DMS53 (cell line): ENCODE data around the gene GNGT1.
"Not testable (repeated sequence)": the region's sequence is repeated elsewhere in the genome, so short reads cannot be mapped to it uniquely, and the experiment has no call there.

Source experiments
- DNase-seq: peaks from one replicate; lab custom pipeline; 2025; lab: John Stamatoyannopoulos, UW

Gene GNGT1

DNA sequence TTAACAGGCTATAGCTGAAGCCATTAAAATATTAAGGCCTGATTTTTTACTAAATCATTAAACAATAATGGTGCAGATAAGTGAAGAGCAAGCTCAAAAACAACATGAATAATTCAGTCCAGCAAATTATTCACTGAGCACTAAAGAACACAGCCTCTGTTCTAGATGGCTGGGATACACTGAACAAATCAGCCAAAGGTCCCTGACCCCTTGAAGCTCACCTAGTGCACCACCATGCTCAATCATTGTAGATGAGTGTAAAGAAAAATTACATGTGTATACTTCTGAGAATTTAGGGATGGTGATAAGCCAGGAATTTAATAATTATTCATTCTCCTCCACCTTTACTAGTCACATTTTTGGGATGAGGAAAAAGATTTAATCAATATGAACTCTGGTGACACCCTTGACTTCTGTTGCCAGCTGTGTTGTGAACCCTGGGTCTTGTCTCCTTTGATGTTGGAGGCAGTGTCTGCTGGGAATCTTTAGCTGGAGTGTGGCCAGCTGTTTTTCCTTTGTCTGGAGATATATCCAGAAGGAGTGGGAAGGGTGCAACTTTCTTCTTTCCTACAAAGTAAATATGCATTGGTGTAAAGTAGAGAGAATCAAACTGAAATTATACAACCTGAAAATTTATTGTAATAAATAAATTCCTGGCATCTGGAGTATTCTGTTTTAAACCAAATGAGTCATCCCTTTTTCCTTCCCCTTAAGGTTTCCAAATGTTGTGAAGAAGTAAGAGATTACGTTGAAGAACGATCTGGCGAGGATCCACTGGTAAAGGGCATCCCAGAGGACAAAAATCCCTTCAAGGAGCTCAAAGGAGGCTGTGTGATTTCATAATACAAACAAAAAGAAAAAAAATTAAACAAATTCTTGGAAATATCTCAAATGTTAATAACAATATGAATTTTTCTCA lies 4.0 kb downstream of the GNGT1 start:
- no peak for DNase-seq

DNA sequence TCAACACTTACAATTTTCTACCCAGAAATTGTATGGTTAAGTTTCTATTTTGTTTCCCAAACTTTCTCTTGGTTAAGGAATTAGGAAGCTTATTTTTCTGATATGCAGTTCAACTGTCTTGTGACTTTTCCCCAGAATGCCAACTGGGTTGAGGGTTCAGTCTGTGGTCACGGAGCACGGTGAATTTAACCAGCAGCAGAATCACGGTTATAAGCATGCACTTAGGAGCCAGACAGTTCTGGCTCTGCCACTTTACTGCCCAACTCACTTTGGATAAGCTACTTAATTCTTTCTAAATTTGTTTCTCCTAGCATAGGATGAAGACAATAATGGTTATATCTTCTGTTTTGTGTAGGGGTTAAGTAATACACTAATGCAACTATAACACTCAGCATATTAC lies 4.9 kb downstream of the GNGT1 start:
- DNase-seq = not testable (repeated sequence)

DNA sequence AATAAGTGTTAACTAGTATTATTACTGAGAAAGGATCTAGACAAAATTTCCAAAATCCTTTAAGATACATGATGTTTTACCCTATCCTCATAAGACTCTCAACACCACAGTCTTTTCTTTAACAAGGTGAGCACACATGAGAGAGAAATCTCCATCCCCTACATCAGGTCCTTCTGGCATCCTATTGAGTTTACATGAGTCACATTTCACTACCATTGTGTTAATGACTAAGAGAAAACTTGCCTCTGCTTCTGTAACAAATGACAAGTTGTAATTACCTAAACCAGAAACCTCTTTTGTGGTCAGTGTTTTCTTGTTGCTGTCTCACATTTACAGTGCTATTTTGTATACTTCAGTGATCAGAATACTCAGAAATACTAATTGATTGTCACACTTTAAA lies 5.3 kb downstream of the GNGT1 start:
- DNase-seq = peak; percentile 51

DNA sequence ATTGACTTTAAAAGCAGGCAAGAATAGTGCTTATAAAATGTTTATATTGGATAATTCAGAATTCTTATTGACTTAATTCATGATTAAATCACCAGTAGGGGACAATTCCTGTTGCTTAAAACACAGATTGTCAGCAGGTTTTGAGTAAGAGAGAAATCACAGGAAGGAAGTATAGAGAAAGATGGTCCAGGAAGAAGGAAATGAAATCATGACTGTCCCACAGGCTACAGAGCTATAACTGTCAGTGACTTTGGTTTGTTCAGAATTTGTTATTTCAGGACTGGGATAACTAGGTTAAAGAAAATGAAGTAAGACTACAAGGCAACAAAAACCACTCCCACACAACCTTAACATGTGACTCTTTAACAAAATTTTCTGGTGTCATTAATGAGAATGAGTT lies 6.8 kb downstream of the GNGT1 start:
- DNase-seq = peak; percentile 19

GRCh38 chr7:93914581-93915066 lies 8.3 kb downstream of the GNGT1 start:
- DNase-seq = no peak

GRCh38 chr7:93915206-93915842 lies 9.0 kb downstream of the GNGT1 start:
- DNase-seq = not testable (repeated sequence)

DNA sequence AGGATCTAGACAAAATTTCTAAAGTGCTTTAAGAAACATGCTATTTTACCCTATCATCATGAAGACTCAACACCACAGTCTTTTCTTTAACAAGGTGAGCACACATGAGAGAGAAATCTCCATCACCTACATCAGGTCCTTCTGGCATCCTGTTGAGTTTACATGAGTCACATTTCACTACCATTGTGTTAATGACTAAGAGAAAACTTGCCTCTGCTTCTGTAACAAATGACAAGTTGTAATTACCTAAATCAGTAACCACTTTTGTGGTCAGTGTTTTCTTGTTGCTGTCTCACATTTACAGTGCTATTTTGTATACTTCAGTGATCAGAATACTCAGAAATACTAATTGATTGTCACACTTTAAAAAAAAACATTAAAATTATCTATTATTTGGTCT lies 9.5 kb downstream of the GNGT1 start:
- peak; percentile 48 for DNase-seq

- DNase-seq = peak; percentile 64
Observed at GRCh38 chr7:93916315-93916714, 9.9 kb downstream of the GNGT1 start.

- DNase-seq = no peak
Observed at GRCh38 chr7:93920496-93921182, 14.3 kb downstream of the GNGT1 start.

DNA sequence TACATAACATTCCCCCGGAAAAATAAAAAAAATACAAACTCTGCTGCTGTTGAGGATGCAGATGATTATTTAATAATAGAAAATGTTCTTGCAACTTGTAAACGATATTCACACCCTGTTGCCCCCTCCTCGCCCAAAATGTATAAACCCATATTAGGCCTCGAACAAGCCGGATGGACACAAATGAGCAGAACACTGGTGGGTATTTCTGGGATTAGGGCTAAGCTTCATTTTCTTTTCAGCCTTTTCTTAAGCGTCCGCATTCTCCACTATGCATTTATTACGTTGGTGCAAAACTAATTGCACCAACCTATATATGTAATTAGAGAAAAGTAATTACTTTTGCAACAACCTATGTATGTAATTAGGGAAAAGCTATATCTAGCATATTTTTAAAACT lies 14.8 kb downstream of the GNGT1 start:
- no peak for DNase-seq

GRCh38 chr7:93921607-93922566 lies 15.5 kb downstream of the GNGT1 start, which contains the start of gene GNG11:
Gene GNG11, plus strand, starts transcription at chr7:93921735. Its CDS starts 403 bp downstream, at chr7:93922138.
- peak; percentile 78 for DNase-seq

DNA sequence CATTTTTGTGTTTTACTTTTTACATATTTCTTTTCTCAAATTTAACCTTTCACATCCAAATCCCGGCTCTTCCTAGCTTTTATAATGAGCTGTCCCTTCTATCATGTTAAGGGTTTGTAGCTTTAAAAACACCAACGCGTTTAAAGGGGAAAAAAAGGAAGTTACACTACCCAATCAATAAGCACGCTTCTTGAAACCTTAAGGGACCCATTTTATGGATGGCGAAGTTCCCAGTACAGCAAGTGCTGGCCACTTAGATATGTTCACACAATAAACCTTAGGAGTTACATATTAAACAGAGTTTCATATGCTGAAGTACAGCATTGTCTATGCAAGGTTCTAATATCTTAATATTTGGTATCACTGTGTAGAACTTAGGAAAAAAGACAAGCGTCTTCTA lies 16.9 kb downstream of the GNGT1 start:
- no peak for DNase-seq

GRCh38 chr7:93923942-93924341 lies 17.6 kb downstream of the GNGT1 start:
- no peak for DNase-seq

GRCh38 chr7:93926800-93927199 lies 20.4 kb downstream of the GNGT1 start:
- DNase-seq = no peak

- DNase-seq = no peak
Observed at GRCh38 chr7:93927585-93927984, 21.2 kb downstream of the GNGT1 start.

DNA sequence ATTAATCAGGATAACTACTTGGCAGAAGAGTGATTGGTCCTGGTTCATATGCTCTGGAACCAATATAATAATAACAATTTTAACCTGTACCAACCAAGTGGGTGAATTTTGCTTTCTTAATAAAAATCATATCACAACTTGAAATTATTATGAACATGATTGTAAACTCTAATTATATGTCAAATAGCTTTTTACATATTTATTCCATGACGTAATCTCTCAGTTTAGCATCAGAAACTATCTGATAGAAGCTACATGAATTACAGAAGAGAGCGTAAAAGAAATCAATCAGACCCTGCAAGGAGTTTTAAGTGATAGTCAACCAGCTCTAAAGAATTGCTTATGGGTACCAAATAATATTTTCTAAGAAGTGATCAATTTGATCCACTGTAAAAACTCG lies 25.3 kb downstream of the GNGT1 start:
- no peak for DNase-seq

DNA sequence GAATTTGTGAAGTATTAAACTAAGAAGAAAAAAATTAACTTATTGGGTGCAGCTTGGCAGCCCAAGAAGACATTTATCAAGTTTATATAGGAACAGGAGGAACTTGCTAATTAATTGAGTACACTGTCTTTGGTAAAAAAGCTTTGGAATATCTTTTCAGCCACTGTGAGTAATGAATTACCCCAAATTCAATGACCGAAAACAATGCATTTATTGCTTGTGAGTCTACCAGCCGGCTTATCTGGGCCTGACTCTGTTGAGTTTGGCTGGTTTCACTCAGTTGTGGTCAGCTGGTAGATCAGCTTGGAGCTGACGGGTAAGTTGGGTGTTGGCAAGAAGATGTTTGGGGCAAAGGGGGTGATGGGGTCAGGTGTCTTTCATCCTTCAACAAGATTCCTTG lies 26.8 kb downstream of the GNGT1 start:
- no peak for DNase-seq

GRCh38 chr7:93935102-93935501 lies 28.7 kb downstream of the GNGT1 start:
- no peak for DNase-seq

DNA sequence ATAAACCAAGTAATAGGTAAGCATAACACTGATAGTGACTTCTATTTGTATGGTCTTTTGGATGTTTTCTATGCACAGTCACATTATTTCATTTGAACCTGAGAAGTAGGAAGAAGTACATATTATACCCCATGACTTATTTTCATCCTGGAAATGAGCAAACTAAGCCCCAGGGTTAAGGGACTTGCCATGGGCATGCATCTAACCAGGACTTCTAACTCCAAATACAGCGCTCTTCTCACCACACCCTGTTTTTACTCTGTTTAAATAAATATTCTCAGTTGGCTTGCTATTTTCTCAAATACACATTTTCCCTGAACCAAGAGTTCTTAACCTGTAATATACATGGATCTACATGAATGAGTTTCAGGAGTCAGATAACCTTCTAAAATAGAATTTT lies 31.5 kb downstream of the GNGT1 start:
- DNase-seq = no peak

DNA sequence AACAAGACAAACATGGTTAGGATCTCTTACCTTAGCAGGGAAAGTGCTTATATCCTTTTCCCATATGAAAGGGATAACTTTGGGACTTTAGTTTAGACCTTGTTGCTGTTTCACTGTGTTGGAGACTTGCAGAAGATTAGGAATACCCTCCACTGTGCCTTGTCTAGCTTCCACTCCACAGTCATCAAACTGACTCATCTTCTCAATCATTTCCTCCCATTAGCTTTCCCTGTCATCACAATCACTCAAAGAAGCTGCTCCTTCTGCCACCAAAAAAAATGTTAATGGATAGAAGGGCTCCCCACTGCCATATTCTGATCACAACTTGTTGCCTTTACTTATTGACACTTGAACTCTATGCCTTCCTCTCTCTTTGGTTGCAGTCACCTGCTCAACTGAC lies 31.9 kb downstream of the GNGT1 start:
- DNase-seq = no peak

- no peak for DNase-seq
Observed at GRCh38 chr7:93941945-93942344, 35.6 kb downstream of the GNGT1 start.
